Erythroblast (primary cell): ENCODE data around the gene CCDC172.

Experiments
- GATA1 ChIP-seq: IDR thresholded peaks from 2 replicates; pipeline ENCODE4 v1.6.1; 2011; ENCODE audit warnings: low read depth, mild to moderate bottlenecking, control low read depth, low read length, moderate library complexity
- POLR2A ChIP-seq: IDR thresholded peaks from 2 replicates; pipeline ENCODE4 v1.6.1; 2011; ENCODE audit warnings: mild to moderate bottlenecking, low read length

GRCh38 chr10:116300542-116300941 is 23.7 kb upstream of the CCDC172 start:
- TF ChIP-seq POLR2A (no peak), GATA1 (no peak)
